Loucy (cell line): ENCODE data around the gene IQSEC1.

Experiments
- CTCF ChIP-seq: fragments of 200-600 bp; sonication (generic); conservative IDR thresholded peaks from 2 replicates; pipeline ENCODE4 v1.5.1; 2014; ENCODE audit warnings: mild to moderate bottlenecking, antibody characterized with exemption, low read length
- EZH2phosphoT487 ChIP-seq: fragments of 200-600 bp; IDR thresholded peaks from 2 replicates; pipeline ENCODE4 v1.6.1; 2018; ENCODE audit warnings: antibody characterized with exemption, mild to moderate bottlenecking, moderate library complexity, borderline replicate concordance

GRCh38 chr3:12854565-12854964, 218.7 kb downstream of the IQSEC1 start:
- TF ChIP-seq EZH2phosphoT487 (no peak), CTCF (no peak)
